ENCODE results near the gene LYPD6.

DNA sequence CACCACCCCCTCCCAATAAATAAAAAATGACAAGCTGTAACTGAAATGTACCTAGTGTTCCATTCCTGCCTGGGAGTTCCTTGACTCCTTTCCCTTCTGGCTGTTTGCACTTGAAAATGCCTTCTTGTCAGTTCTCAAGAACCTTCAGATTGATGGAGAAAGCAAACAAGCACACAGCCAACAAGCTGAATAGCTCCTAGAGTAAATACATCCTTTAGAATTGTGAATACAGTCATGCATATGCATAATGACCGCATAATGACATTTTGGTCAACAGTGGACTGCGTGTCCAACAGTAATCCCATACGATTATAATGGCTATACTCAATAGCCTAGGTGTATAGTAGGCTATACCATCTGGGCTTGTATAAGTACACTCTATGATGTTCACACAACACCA lies 97.0 kb downstream of the LYPD6 start:
- TF ChIP-seq, protein P1, sequence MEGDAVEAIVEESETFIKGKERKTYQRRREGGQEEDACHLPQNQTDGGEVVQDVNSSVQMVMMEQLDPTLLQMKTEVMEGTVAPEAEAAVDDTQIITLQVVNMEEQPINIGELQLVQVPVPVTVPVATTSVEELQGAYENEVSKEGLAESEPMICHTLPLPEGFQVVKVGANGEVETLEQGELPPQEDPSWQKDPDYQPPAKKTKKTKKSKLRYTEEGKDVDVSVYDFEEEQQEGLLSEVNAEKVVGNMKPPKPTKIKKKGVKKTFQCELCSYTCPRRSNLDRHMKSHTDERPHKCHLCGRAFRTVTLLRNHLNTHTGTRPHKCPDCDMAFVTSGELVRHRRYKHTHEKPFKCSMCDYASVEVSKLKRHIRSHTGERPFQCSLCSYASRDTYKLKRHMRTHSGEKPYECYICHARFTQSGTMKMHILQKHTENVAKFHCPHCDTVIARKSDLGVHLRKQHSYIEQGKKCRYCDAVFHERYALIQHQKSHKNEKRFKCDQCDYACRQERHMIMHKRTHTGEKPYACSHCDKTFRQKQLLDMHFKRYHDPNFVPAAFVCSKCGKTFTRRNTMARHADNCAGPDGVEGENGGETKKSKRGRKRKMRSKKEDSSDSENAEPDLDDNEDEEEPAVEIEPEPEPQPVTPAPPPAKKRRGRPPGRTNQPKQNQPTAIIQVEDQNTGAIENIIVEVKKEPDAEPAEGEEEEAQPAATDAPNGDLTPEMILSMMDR (IDR thresholded peaks at IDR 0.05) = no peak
- TF ChIP-seq POLR2A (IDR thresholded peaks at IDR 0.05) = no peak
